Glomerular visceral epithelial cell (primary cell): ENCODE measurements around the gene LTC4S.
"Not testable (repeated sequence)": the region's sequence is repeated elsewhere in the genome, so short reads cannot be mapped to it uniquely, and the experiment has no call there.

Experiments
- DNase-seq: peaks from one replicate; pipeline ENCODE4 v3.0.0-alpha.2; 2016; ENCODE audit errors: extremely low spot score

LTC4S gene

GRCh38 chr5:179793468-179794139 lies at the start of gene LTC4S:
Gene LTC4S, plus strand, starts transcription at chr5:179793986. Its CDS starts 95 bp downstream, at chr5:179794081.
- DNase-seq = peak; percentile 84

GRCh38 chr5:179744106-179744505 lies 49.7 kb upstream of the LTC4S start:
- DNase-seq = not testable (repeated sequence)

GRCh38 chr5:179746872-179747271 lies 46.9 kb upstream of the LTC4S start:
- DNase-seq = no peak

- no peak for DNase-seq
Measured at GRCh38 chr5:179747811-179748210, 46.0 kb upstream of the LTC4S start.

GRCh38 chr5:179749857-179750508 lies 43.8 kb upstream of the LTC4S start:
- DNase-seq = no peak

GRCh38 chr5:179753971-179754370 lies 39.8 kb upstream of the LTC4S start:
- DNase-seq = no peak

- no peak for DNase-seq
Measured at GRCh38 chr5:179755022-179755421, 38.8 kb upstream of the LTC4S start.

GRCh38 chr5:179758955-179759354 lies 34.8 kb upstream of the LTC4S start:
- no peak for DNase-seq

- DNase-seq = no peak
Measured at GRCh38 chr5:179759581-179760551, 33.9 kb upstream of the LTC4S start.

- DNase-seq = peak; percentile 57
Measured at GRCh38 chr5:179762079-179762780, 31.6 kb upstream of the LTC4S start.

GRCh38 chr5:179762781-179763176 lies 31.0 kb upstream of the LTC4S start:
- DNase-seq = no peak

GRCh38 chr5:179763215-179763945 lies 30.4 kb upstream of the LTC4S start:
- peak; percentile 81 for DNase-seq

- no peak for DNase-seq
Measured at GRCh38 chr5:179764056-179764455, 29.7 kb upstream of the LTC4S start.

- DNase-seq = peak; percentile 84
Measured at GRCh38 chr5:179765400-179765799, 28.4 kb upstream of the LTC4S start.

- DNase-seq = peak; percentile 75
Measured at GRCh38 chr5:179766021-179766725, 27.6 kb upstream of the LTC4S start.

GRCh38 chr5:179766726-179767455 lies 26.9 kb upstream of the LTC4S start:
- DNase-seq = peak; percentile 39

GRCh38 chr5:179767496-179768100 lies 26.2 kb upstream of the LTC4S start:
- no peak for DNase-seq

GRCh38 chr5:179768326-179769085 lies 25.3 kb upstream of the LTC4S start:
- no peak for DNase-seq
